GM12878 (cell line): ENCODE data around the gene FAM20A.

Experiments used
- BRCA1 ChIP-seq: IDR thresholded peaks from 2 replicates; pipeline ENCODE4 v1.6.1; 2011; ENCODE audit warnings: low read depth, low read length, improper control_type of control experiment
- EGR1 ChIP-seq, 2 experiments: IDR thresholded peaks; 1 replicate in 1 of 2; 2 replicates in 1 of 2; pipeline ENCODE4 v1.6.1; 2011 to 2012; ENCODE audit warnings: low read depth in 2 of 2, low read length in 2 of 2, borderline replicate concordance in 1 of 2, mild to moderate bottlenecking in 1 of 2, moderate library complexity in 1 of 2
- EP300 ChIP-seq, 2 experiments: fragments of 150-350 bp in 1 of 2; IDR thresholded peaks; 2 replicates each; pipeline ENCODE4 v1.6.1; 2011 to 2012; ENCODE audit warnings: low read depth in 2 of 2, low read length in 2 of 2, borderline replicate concordance in 1 of 2, improper control_type of control experiment in 1 of 2, inconsistent platforms in 1 of 2; ENCODE audit not compliant: control insufficient read depth in 1 of 2
- ESRRA ChIP-seq: IDR thresholded peaks from 2 replicates; pipeline ENCODE4 v1.6.1; 2012; ENCODE audit warnings: mild to moderate bottlenecking, low read length, improper control_type of control experiment
- FOXM1 ChIP-seq: IDR thresholded peaks from 2 replicates; pipeline ENCODE4 v1.6.1; 2012; ENCODE audit warnings: low read depth, mild to moderate bottlenecking, inconsistent platforms, low read length, moderate library complexity
- POLR2A ChIP-seq: IDR thresholded peaks from 2 replicates; pipeline ENCODE4 v1.6.1; 2011; ENCODE audit warnings: low read depth, mild to moderate bottlenecking, low read length
- SIN3A ChIP-seq: IDR thresholded peaks from 2 replicates; pipeline ENCODE4 v1.6.1; 2012; ENCODE audit warnings: low read depth, low read length, improper control_type of control experiment
- STAT3 ChIP-seq: IDR thresholded peaks from 2 replicates; pipeline ENCODE4 v1.6.1; 2011; ENCODE audit warnings: low read depth, low read length, improper control_type of control experiment
- TCF7 ChIP-seq: IDR thresholded peaks from 2 replicates; pipeline ENCODE4 v1.6.1; 2014; ENCODE audit warnings: antibody characterized with exemption, borderline replicate concordance
- ZNF24 ChIP-seq: fragments of 450-650 bp; IDR thresholded peaks from 2 replicates; pipeline ENCODE4 v1.6.1; 2017; ENCODE audit warnings: antibody characterized with exemption, mild to moderate bottlenecking
- TF ChIP-seq, protein P1 (sequence below): fragments of 450-650 bp; IDR thresholded peaks from 2 replicates; pipeline ENCODE4 v1.6.1; 2017; ENCODE audit warnings: antibody characterized with exemption, mild to moderate bottlenecking, moderate library complexity
- TF ChIP-seq, protein P2 (sequence below), 3 experiments: IDR thresholded peaks in 2 of 3; conservative IDR thresholded peaks in 1 of 3; 2 replicates each; pipeline ENCODE4 v1.5.1; 2011; ENCODE audit warnings: low read depth in 3 of 3, low read length in 3 of 3, mild to moderate bottlenecking in 3 of 3, control low read depth in 2 of 3, moderate library complexity in 2 of 3, inconsistent platforms in 1 of 3, mixed read lengths in 1 of 3; ENCODE audit not compliant: control insufficient read depth in 2 of 3, insufficient read depth in 1 of 3; ENCODE audit errors: extremely low read depth in 1 of 3
- TF ChIP-seq, protein P3 (sequence below): IDR thresholded peaks from 2 replicates; pipeline ENCODE4 v1.6.1; 2011; ENCODE audit warnings: low read depth, low read length, improper control_type of control experiment, borderline replicate concordance

DNA sequence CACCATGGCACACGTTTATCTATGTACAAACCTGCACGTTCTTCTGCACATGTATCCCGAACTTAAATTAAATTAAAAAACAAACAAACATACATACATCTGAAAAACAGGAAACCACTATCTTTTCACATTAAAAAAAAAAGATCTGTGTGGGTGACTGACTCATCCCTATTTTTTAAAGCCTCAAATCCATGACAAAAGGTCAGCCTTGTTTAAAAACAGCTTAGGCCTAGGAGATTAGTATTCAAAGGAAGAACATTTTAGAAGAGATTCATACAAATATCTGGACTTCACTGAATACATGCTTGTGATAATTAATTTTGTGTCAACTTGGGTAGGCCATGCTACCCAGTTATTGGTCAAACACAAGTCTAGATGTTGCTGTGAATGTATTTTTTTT, 93.6 kb downstream of the FAM20A start:
- TF ChIP-seq, protein P1, sequence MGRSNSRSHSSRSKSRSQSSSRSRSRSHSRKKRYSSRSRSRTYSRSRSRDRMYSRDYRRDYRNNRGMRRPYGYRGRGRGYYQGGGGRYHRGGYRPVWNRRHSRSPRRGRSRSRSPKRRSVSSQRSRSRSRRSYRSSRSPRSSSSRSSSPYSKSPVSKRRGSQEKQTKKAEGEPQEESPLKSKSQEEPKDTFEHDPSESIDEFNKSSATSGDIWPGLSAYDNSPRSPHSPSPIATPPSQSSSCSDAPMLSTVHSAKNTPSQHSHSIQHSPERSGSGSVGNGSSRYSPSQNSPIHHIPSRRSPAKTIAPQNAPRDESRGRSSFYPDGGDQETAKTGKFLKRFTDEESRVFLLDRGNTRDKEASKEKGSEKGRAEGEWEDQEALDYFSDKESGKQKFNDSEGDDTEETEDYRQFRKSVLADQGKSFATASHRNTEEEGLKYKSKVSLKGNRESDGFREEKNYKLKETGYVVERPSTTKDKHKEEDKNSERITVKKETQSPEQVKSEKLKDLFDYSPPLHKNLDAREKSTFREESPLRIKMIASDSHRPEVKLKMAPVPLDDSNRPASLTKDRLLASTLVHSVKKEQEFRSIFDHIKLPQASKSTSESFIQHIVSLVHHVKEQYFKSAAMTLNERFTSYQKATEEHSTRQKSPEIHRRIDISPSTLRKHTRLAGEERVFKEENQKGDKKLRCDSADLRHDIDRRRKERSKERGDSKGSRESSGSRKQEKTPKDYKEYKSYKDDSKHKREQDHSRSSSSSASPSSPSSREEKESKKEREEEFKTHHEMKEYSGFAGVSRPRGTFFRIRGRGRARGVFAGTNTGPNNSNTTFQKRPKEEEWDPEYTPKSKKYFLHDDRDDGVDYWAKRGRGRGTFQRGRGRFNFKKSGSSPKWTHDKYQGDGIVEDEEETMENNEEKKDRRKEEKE = no peak
- TF ChIP-seq, protein P2, sequence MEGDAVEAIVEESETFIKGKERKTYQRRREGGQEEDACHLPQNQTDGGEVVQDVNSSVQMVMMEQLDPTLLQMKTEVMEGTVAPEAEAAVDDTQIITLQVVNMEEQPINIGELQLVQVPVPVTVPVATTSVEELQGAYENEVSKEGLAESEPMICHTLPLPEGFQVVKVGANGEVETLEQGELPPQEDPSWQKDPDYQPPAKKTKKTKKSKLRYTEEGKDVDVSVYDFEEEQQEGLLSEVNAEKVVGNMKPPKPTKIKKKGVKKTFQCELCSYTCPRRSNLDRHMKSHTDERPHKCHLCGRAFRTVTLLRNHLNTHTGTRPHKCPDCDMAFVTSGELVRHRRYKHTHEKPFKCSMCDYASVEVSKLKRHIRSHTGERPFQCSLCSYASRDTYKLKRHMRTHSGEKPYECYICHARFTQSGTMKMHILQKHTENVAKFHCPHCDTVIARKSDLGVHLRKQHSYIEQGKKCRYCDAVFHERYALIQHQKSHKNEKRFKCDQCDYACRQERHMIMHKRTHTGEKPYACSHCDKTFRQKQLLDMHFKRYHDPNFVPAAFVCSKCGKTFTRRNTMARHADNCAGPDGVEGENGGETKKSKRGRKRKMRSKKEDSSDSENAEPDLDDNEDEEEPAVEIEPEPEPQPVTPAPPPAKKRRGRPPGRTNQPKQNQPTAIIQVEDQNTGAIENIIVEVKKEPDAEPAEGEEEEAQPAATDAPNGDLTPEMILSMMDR (IDR thresholded peaks at IDR 0.05 in 2 of 3, conservative IDR thresholded peaks at IDR 0.05 in 1 of 3; ENCODE audit: control insufficient read depth in 2 of 3, extremely low read depth in 1 of 3, insufficient read depth in 1 of 3, low read depth in 3 of 3, low read length in 3 of 3) = no peak
- no peak for TF ChIP-seq ZNF24
- TF ChIP-seq FOXM1 = no peak
- no peak for TF ChIP-seq EGR1 (IDR thresholded peaks at IDR 0.05; ENCODE audit: borderline replicate concordance in 1 of 2, low read depth in 2 of 2, low read length in 2 of 2)
- no peak for TF ChIP-seq SIN3A
- no peak for TF ChIP-seq BRCA1
- TF ChIP-seq ESRRA = no peak
- no peak for TF ChIP-seq POLR2A
- no peak for TF ChIP-seq TCF7
- no peak for TF ChIP-seq EP300 (IDR thresholded peaks at IDR 0.05; ENCODE audit: borderline replicate concordance in 1 of 2, control insufficient read depth in 1 of 2, low read depth in 2 of 2, low read length in 2 of 2)
- TF ChIP-seq STAT3 = no peak
- TF ChIP-seq, protein P3, sequence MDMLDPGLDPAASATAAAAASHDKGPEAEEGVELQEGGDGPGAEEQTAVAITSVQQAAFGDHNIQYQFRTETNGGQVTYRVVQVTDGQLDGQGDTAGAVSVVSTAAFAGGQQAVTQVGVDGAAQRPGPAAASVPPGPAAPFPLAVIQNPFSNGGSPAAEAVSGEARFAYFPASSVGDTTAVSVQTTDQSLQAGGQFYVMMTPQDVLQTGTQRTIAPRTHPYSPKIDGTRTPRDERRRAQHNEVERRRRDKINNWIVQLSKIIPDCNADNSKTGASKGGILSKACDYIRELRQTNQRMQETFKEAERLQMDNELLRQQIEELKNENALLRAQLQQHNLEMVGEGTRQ = no peak
